GM10248 (cell line): Measurements from ENCODE around the gene RETREG2.
A peak's percentile ranks its signal among the peaks of the same experiment; 100 is the strongest.

Experiments
- CTCF ChIA-PET: fragments of 300-600 bp; sonication (Branson Sonifier 250); formaldehyde crosslinking; extraction: SDS; loops from one replicate; lab custom pipeline; 2021; ENCODE audit warnings: antibody characterized with exemption; lab: Yijun Ruan, JAX
- POLR2A ChIA-PET: fragments of 350-650 bp; sonication (Branson Sonifier 250); formaldehyde crosslinking; extraction: SDS; loops from one replicate; lab custom pipeline; 2020; ENCODE audit warnings: antibody characterized with exemption; lab: Yijun Ruan, JAX
- DNase-seq: peaks from one replicate; pipeline ENCODE4 v3.0.0; 2012; ENCODE audit errors: extremely low spot score
- TF ChIP-seq, protein P1 (sequence below): IDR thresholded peaks from 2 replicates; pipeline ENCODE4 v1.5.1; 2012; ENCODE audit warnings: mild to moderate bottlenecking, low read depth; ENCODE audit errors: extremely low read depth, missing control alignments, control extremely low read depth

RETREG2 gene

DNA sequence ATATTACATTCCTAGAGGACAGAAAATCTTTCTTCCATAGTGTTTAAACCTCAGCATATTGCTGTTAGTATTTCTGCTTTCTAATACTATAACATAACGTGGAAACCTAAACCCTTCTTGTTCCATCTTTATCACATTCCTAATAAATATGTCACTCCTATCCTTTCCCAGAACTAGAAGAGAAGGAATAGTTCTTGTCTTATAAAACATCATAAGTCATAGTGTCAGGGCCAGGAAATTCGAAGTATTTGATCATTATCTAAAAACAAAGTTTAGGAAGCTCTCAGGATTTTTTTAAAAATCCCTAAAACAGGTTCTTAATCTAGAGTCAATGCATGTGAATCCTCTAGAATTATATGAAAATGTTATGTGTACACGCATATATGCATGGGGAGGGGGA, 19.5 kb upstream of the RETREG2 start:
- TF ChIP-seq, protein P1, sequence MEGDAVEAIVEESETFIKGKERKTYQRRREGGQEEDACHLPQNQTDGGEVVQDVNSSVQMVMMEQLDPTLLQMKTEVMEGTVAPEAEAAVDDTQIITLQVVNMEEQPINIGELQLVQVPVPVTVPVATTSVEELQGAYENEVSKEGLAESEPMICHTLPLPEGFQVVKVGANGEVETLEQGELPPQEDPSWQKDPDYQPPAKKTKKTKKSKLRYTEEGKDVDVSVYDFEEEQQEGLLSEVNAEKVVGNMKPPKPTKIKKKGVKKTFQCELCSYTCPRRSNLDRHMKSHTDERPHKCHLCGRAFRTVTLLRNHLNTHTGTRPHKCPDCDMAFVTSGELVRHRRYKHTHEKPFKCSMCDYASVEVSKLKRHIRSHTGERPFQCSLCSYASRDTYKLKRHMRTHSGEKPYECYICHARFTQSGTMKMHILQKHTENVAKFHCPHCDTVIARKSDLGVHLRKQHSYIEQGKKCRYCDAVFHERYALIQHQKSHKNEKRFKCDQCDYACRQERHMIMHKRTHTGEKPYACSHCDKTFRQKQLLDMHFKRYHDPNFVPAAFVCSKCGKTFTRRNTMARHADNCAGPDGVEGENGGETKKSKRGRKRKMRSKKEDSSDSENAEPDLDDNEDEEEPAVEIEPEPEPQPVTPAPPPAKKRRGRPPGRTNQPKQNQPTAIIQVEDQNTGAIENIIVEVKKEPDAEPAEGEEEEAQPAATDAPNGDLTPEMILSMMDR, result no peak
- ChIA-PET POLR2A (interaction anchor here (0.6 kb wide), 1 partner anchor 258 kb away, joined by 5 read pairs; no protein-coding TSS in a partner anchor), CTCF (interaction anchor here (0.8 to 17.8 kb wide), 26 partner anchors 9 to 231 kb away, joined by 3 to 260 read pairs (median 4); partner anchors contain the start of genes CNPPD1, DNPEP and SLC23A3)
- DNase-seq, result no peak

DNA sequence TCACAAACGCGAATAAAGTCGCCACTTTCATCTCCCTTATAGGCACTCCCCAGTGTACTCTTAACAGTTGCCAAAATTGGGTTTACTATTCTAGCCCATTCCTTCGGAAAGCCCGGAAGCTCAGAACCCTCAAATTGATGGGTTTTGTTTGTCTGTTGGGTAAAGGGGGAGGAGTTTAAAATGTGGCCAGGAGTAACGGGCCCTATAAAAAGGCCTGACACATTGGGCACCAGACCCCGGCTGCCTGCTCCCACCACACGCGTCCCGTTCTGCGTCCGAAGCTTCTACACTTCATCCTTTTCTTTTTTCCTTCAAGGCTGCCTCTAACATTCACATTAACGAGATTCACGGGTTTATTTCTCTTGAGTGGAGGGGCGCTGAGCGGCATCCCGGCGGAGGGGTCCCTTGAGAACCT, 18.3 kb upstream of the RETREG2 start:
- DNase-seq, result no peak
- ChIA-PET POLR2A (no interaction called here), CTCF (interaction anchor here (0.7 to 17.8 kb wide), 45 partner anchors 10 to 229 kb away, joined by 3 to 260 read pairs (median 4); partner anchors contain the start of genes CNPPD1, DNAJB2, DNPEP and SLC23A3)
- TF ChIP-seq, protein P1, result no peak

DNA sequence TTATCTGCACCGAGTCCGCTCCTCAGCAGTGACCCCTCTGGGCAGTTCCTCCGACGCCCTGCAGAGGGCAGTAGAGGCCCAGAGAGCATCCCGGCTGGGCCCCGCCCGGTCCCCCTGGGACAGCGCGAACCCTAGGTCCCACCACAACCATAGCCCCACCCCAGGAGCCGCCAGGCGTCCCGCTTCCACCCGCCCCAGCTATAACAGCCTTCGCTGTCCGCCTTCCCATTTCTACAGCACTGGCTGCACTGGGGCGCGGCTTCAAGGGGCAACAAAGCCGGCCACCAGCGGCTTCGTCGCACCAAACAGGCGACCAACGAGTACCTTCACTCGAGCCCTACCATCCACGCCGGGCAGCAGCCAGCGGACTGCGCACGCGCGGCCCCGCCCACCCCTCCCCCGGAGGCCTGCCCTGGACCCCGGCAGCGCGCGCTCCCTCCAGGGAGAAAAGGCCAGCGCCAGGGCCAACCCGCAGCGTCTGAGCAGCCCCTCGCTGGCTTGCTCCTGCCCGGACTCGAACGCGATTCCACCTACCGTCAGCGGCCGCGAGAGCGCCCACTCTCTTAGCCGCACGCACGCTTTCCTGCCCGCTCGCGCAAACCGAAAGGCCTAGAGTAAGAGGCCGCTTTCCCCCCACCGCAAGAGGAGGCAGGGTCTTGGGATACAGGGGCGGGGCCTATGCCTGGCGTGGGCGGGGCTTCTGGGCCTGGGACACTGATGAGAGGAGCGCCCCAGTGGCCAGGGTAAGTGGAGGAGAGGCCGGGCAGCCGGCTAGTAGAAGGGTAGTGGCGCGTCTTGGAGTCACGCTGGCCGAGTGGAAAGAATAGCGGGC, 17.7 kb upstream of the RETREG2 start, which contains the start of gene NHEJ1:
Gene NHEJ1 (minus strand): TSS at position 630 of the 832 bp plus-strand sequence. CDS start 2,453 bp downstream, outside the sequence.
- TF ChIP-seq, protein P1, result peak; percentile 94
- DNase-seq, result peak; percentile 97
- CTCF ChIA-PET, result interaction anchor here (0.7 to 17.8 kb wide), 32 partner anchors 11 to 229 kb away, joined by 3 to 260 read pairs (median 6); partner anchors contain the start of genes CNPPD1, DNAJB2, DNPEP and ZFAND2B
- POLR2A ChIA-PET, result no interaction called here

DNA sequence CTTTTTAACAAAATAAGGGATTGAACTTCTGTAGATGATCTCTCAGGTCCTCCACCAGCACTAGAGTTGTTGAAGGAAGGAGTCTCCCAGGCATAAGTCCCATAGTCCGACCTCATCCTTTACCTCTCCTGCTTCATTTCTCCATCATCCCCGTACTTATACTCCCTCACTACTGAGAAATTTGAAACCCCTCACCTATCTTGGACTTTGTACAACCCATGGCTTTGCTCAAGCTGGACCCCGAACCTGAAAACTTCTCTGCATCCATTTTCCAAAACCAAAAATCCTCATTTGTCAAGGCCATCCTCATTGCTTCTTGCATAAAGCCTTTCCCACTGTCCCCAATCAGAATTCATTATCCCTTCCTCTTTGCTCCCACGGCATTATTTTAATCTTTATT, 17.0 kb upstream of the RETREG2 start:
- ChIA-PET CTCF (interaction anchor here (1.8 to 17.8 kb wide), 3 partner anchors 41 to 137 kb away, joined by 8 to 260 read pairs (median 9); no protein-coding TSS in a partner anchor), POLR2A (no interaction called here)
- no peak for DNase-seq
- TF ChIP-seq, protein P1, result no peak

DNA sequence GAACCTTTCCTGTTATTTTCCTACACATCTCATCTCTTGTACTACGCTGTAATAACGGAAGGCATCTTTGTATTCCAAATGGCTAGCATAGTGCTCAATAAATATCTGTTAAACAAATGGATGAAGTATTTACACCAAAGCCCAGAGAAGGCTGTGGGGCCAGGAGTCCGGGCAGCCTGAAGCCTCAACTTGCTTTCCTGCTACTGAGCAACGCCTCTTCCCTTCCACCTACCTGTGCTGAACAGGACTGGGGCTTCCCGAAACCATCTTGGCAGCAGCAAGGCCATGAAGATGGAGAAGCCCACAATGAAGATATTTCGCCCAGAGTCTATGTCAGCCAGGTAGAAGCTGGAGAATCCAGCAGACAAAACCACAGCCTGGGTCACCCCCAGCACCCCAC, 14.9 kb upstream of the RETREG2 start:
- CTCF ChIA-PET, result interaction anchor here (0.6 to 17.8 kb wide), 8 partner anchors 8 to 135 kb away, joined by 3 to 260 read pairs (median 4); partner anchors contain the start of gene DNAJB2

More for the DNA sequence above, 14.9 kb upstream of the RETREG2 start:
- POLR2A ChIA-PET, result no interaction called here
- TF ChIP-seq, protein P1, result no peak
- no peak for DNase-seq
